HFFc6 (cell line): ENCODE results near the gene HIC2. TPM values are rescaled to one million over a fixed set of nuclear protein-coding genes. Genes with fewer than 3 reads are reported as not detected.
"Not testable (repeated sequence)": the region's sequence is repeated elsewhere in the genome, so short reads cannot be mapped to it uniquely, and the experiment has no call there.

Experiments used
- DNase-seq: peaks from one replicate; pipeline ENCODE4 v3.0.0-alpha.2; 2018
- H3K27ac Mint-ChIP-seq: 2 replicates; pipeline ENCODE4 v1.8.0; 2020; ENCODE audit warnings: mild to moderate bottlenecking, mixed read lengths
- H3K27me3 Mint-ChIP-seq: 2 replicates; pipeline ENCODE4 v1.8.0; 2021; ENCODE audit warnings: mild to moderate bottlenecking, moderate library complexity, mixed read lengths; ENCODE audit not compliant: insufficient read depth
- H3K36me3 Mint-ChIP-seq: 2 replicates; pipeline ENCODE4 v1.8.0; 2021; ENCODE audit warnings: low read depth, mixed read lengths
- H3K4me1 Mint-ChIP-seq: 2 replicates; pipeline ENCODE4 v1.8.0; 2020; ENCODE audit warnings: low read depth, mixed read lengths
- H3K4me3 Mint-ChIP-seq: 2 replicates; pipeline ENCODE4 v1.8.0; 2020; ENCODE audit warnings: mild to moderate bottlenecking, moderate library complexity, mixed read lengths
- H3K9me3 Mint-ChIP-seq: 2 replicates; pipeline ENCODE4 v1.8.0; 2020; ENCODE audit warnings: mild to moderate bottlenecking, mixed read lengths
- total RNA-seq, 6 experiments: library from RNA; stranded (reverse); fragmentation: NEBNext Ultra II Directional; extraction: Animal tissue kit (Norgen Biotek cat#: 25700); gene quantifications; 2 replicates in 1 of 6; 3 replicates in 5 of 6; pipeline ENCODE4 v1.2.3, GENCODE V29; 2021

HIC2 gene
- total RNA-seq, 6 experiments from 2014 or later, result 2.0 to 2.2 (median 2.1) TPM

DNA sequence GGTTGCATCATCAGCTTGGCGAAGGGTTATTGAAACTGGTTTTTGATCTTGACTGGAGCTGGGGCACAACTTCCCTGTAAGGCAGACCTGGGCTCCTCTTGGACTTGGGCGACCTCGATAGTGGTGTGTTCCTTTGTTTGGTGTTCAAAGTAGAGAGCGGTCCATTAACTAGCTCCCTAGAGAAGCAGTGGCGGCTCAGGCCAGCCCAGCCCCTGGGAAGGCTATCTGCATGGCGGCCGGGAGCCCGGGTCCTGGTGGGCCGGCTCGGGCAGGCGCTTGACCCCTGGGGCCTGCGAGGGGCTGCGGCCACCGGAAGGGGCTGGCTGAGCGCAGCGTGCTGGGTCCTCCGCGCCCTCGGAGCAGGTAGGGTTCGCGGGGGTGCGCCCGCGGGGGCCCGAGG, 796 bp upstream of the HIC2 start:
- H3K4me1 Mint-ChIP-seq, H3K9me3 Mint-ChIP-seq, H3K27ac Mint-ChIP-seq, DNase-seq, H3K4me3 Mint-ChIP-seq, H3K36me3 Mint-ChIP-seq, H3K27me3 Mint-ChIP-seq: not testable (repeated sequence)

DNA sequence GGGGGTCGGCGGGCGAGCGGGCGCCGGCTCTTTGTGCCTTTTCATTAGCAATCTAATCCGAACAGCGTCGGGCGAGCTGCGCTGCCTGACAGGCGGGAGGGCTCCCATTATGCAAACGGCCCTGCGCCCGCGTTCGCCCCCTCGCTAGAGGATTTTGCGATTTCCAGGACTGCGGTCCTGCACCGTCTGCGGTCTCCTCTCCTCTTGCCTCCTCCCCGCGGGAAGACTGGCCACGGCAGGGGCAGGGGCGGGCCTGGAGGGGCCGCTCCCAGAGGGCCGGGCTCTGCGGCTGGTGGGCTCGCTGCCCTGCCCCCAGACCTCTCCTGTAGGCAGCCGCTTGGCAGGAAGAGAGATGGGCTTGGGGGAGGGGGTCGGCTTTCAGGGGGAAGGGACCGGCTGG, 682 bp downstream of the HIC2 start:
- not testable (repeated sequence) for H3K27ac Mint-ChIP-seq, H3K4me1 Mint-ChIP-seq, H3K36me3 Mint-ChIP-seq, H3K9me3 Mint-ChIP-seq, H3K27me3 Mint-ChIP-seq
- DNase-seq, result peak; percentile 5
- H3K4me3 Mint-ChIP-seq, result peak overlapping the region; percentile 67

DNA sequence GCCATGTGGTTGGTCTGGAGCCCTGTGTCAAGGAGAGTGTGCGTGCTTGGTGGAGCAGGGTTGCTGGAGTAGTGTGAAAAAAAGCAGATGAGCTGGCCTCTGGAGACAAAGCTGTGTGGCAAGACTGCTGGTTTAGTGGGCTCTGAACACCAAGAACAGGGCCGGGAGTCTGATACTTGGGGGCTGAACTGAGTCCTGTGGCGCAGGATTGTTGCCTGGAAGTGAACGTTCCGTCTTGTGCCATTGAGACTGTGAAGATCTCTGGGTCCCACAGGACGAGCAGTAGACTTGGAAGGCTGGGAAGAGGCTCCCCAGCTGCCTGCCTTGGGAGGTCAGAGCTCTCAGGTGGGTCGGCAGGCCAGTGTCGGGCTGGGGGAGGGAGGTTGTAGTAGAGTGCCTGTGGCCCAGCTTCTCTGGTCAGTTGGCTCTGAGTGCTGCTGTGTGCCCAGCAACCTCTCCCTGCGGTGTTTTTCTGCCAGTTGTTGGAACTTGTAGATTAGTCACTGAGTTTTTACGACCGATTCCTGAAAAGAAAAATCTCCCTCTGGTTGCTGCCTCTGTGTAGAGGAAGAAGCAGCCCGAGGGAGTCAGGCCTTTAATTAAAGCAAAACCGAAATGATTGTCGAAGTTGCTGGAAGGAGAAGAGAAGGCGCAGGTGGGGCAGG, 1.9 kb downstream of the HIC2 start:
- H3K9me3 Mint-ChIP-seq, H3K27ac Mint-ChIP-seq, DNase-seq, H3K36me3 Mint-ChIP-seq, H3K4me3 Mint-ChIP-seq, H3K27me3 Mint-ChIP-seq, H3K4me1 Mint-ChIP-seq: not testable (repeated sequence)

DNA sequence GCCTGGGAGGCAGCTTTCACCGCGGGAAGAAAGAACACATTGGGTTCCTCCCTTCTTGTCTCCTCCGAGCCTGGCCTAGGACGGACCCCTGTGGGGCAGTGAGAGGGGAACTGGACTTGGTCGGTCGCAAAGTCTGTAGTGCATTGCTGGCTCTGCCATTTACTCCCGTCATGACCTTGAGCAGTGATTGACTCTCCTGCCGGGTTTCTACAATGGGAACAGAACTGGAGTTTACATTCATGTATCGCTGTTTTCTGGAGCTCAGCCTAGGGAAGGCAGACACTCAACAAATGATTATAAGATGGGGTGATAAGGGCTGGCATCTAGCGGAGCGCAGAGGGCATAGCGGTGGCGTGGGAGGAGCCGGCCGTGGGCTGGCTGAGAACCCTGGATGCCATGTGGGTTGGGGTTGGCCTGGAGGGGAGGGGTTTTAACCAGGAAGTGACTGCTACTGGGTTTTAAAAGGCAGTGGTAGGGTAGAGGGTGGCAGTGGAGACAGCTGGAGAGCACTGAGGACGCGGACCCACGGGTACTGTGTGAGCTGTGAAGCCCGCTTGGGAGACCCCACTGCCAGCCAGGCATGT, 3.1 kb downstream of the HIC2 start:
- H3K9me3 Mint-ChIP-seq, H3K36me3 Mint-ChIP-seq, H3K27me3 Mint-ChIP-seq, DNase-seq, H3K4me3 Mint-ChIP-seq, H3K4me1 Mint-ChIP-seq, H3K27ac Mint-ChIP-seq: not testable (repeated sequence)

DNA sequence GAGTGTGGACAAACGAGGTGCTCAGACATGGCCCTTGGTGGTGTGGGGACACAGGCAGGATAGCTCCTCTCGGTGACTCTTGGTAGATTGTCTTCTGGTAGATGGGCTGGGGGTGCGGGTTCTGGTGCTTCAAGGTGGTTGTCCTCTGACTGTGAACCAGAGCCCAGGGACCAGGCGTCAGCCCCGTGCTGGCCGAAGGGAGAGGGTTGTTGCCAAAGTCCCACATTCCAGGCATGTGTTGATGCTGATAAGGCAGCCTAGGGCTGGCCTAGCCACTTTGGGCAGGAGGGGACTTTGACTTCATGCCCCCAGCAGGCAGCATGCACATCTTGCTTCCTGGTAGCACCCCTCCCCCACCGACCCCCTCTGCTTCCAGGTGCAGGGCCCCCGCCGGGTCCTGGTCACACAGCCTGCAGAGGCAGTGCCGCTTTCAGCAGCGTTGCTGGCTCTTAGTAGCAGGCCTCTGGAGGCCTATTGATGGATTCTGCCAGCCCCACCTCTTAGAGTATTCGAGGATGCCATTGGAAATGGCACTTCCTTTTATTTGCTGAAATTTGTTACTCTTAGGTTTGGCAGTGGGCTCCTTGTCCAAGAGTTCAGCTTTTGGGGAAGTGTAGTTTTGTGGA, 7.0 kb downstream of the HIC2 start:
- H3K4me1 Mint-ChIP-seq, DNase-seq, H3K36me3 Mint-ChIP-seq, H3K9me3 Mint-ChIP-seq, H3K27ac Mint-ChIP-seq, H3K4me3 Mint-ChIP-seq, H3K27me3 Mint-ChIP-seq: not testable (repeated sequence)

DNA sequence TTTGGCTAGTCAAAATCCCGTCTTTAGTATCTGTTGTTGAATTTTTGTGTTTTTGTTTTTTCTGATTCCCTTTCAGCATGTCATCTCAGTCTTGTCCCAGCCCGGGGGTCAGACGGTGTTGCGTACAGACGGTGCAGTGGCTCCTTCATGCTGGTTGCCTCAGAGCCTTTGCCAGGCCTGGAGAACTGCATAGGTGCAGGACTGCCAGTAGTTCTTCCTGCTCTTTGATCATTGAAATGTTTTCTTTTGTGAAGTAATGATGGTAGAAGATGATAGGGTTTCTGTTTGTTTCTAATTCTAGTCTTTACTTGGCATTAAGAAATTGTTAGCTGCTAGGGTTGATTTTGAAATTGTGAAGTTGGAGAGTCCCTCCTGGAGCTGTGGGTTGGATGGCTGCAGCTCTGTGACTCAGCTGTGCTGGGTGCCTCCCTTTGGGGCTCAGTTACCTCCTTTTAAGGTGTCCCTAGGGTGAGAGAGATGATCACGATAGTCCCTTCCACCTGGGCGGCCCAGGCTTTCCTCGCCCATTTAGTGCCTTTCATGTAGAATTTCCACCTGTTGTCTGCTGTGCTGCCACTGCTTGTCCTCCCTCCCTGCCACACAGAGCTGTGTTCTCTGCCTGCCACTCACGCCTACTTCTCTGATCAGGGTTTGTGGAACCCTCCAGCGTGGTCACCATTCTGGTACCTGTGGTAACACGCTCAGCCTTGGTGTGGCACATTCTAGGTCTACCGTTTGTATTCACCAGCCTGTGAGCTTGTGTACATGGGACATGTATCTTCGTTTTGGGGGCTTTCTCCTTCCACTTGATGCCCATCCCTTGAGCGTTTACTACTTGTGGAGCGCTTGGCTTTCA, 17.4 kb downstream of the HIC2 start:
- not testable (repeated sequence) for H3K27ac Mint-ChIP-seq, H3K27me3 Mint-ChIP-seq, H3K36me3 Mint-ChIP-seq, H3K4me1 Mint-ChIP-seq, DNase-seq, H3K9me3 Mint-ChIP-seq, H3K4me3 Mint-ChIP-seq

DNA sequence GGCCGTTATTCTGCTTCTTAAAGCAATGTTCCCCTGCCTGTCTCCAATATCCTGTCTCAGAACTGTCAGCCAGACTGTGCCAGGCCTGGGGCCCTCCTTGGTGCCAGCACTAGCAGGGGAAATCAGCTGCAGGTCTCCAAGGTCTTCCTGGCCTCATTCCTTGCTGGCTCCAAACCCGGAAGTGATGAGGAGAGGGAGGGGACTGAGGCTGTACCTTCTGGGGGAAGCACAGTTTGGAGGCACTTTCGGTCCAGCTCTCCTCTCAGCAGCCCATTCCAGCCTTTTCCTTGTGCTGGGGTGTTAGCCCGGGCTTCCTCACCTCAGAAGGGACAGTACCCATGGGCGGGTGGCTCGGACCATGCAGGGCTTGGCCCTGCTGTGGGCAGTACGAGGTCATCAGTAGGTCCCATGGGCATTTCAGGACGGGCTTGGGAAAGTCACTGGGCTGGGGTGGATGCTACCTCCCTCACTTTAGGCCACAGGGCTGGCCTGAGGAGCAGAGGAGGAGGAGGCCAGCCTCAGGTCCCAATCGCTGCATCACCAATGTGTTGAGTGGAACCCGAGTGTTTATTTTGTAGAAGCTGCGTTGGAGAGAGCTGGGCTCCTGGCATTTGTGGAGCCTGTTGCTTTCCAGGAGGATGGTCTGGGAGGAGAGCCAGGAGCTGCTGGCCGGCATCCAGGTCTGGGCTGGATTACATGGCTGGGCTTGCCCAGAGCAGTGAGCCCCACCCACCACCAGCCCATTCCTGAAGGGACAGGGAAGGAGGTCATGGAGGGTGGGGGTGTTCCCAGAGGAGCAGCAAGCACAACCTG, 19.0 kb downstream of the HIC2 start:
- not testable (repeated sequence) for H3K9me3 Mint-ChIP-seq, H3K36me3 Mint-ChIP-seq, H3K27ac Mint-ChIP-seq, DNase-seq, H3K27me3 Mint-ChIP-seq, H3K4me3 Mint-ChIP-seq, H3K4me1 Mint-ChIP-seq

DNA sequence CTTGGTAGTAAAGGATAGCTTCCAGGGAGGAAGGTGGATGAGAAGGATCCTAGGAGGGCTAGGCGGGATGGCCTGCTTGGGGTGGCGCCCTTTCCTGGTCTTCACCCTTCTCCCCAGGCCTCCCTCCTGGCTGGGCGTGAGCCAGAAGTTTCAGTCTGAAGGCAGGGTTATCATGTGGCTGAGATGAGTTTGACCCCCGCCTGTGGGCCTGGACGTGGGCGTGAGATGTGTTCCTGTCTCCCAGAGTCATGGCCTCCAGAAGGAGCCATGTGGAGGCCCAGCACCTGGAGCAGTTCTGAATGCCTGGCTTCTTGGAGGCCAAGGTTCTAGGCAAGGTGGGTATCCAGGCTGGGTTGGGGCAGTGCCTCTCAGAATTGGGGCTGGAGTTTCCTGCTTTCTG, 20.8 kb downstream of the HIC2 start:
- not testable (repeated sequence) for DNase-seq, H3K27ac Mint-ChIP-seq, H3K4me3 Mint-ChIP-seq, H3K27me3 Mint-ChIP-seq, H3K9me3 Mint-ChIP-seq, H3K36me3 Mint-ChIP-seq, H3K4me1 Mint-ChIP-seq

DNA sequence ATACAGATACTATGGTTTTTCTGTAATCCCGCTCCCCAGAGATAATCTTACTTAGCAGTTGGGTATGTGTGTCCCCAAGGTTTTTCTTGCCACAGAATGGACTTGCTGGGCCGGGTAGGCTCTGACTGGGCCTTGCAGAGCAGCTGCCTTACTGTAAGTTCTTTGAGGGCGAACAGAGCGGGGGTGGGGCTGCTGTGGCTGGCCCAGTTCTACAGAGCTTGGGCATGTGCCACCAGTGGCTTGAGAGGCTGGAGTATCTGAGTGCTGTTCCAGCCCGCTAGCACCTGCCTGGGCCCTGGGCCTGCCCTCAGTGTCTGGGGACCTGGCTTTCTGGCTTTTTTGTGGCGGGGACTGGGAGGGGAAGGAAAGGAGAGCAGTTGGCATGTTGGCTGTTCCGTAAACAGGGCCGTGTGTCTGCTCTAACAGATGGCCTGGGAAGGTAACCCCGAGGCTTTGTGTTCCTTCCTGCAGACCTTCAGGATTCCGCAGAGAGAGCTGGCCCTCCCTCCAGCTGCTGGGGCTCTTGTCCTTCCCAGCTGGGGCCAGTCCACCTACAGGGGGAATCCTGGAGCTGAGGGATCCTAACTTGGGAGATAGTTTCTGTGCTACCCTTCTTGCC, 23.0 kb downstream of the HIC2 start:
- H3K27ac Mint-ChIP-seq, H3K4me1 Mint-ChIP-seq, H3K36me3 Mint-ChIP-seq, H3K9me3 Mint-ChIP-seq, H3K27me3 Mint-ChIP-seq, DNase-seq, H3K4me3 Mint-ChIP-seq: not testable (repeated sequence)

DNA sequence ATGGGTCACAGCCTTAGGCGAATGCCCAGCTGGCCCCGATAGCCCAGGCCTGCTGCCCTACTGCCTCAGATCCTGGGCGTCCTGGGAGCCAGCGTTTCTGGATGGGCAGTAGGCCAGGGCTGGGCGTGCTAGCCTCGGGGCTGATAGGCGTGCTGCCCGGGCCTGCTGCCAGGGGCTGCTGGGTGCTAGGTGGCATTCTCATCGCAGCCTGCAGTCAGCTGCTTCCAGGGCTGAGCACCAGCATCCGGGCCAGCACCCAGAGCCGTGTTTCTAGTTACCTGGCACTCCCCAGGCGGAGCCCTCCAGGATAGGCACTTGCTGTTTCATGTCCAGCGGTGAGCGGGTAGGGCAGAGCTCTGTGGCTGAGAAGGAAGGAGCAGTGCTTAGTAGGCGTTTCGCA, 23.5 kb downstream of the HIC2 start:
- not testable (repeated sequence) for H3K9me3 Mint-ChIP-seq, DNase-seq, H3K4me1 Mint-ChIP-seq, H3K27ac Mint-ChIP-seq, H3K4me3 Mint-ChIP-seq, H3K27me3 Mint-ChIP-seq, H3K36me3 Mint-ChIP-seq

DNA sequence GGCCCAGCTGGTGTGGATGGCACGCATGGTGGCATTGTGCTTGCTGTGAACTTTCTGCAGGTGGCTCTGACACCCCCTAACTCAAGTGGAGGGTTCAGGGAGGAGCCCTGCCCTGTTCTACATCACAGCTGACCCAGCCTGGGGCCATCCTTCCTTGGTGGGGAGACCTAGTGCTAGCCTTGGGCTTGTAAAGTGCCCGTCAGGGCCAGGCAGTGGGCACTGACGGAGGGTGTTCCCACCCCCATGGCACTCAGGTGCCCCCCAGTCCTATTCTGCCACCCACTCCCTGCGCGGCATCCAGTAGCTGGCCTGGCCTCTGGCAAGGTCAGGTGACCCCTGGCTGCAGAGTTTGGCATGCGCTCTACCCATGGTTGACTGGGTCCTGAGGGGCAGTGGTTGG, 24.0 kb downstream of the HIC2 start:
- not testable (repeated sequence) for H3K27ac Mint-ChIP-seq, H3K27me3 Mint-ChIP-seq, DNase-seq, H3K4me3 Mint-ChIP-seq, H3K9me3 Mint-ChIP-seq, H3K36me3 Mint-ChIP-seq, H3K4me1 Mint-ChIP-seq

DNA sequence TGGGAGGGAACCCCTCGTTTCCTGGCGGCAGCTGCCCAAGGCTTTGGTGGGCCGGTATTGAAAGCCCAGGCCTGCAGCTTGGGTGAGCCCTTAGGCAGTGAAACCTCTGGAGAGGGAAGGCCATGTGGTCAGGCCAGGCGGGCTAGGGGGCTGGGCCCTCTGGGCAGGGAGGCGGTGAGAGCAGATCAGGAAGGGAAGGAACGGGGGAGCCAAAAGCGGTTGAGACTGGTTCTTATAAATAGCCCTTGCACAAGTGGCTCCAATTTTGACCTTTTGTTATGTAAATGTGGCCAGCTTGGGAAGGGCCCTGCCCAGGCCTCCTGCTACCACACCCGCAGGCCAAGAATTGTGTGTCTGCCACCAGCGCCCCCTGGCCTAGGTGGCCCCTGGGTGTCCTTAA, 25.0 kb downstream of the HIC2 start:
- not testable (repeated sequence) for H3K36me3 Mint-ChIP-seq, H3K4me3 Mint-ChIP-seq, H3K27ac Mint-ChIP-seq, H3K27me3 Mint-ChIP-seq, DNase-seq, H3K9me3 Mint-ChIP-seq, H3K4me1 Mint-ChIP-seq

DNA sequence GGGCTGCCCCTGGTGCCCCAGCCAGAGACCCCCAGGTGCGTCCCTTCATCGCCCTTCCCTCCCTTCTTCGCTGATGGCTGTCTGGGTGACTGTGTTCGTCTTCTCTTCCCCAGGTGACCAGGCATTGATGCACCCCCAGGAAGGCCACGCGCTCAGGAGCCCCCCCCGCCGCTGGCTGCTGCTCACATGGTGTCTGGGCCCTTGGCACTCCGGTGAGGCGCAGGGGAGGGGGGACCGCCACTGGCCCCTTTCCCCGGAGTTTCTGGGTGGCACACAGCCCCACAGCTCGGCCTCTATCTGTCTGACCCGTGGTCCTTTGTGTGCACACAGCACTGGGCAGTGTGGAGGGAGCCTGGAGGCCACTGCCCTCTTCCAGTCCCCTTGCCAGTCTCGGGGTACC, 25.5 kb downstream of the HIC2 start:
- H3K27ac Mint-ChIP-seq, H3K4me1 Mint-ChIP-seq: not testable (repeated sequence)

More for the DNA sequence above, 25.5 kb downstream of the HIC2 start:
- not testable (repeated sequence) for H3K27me3 Mint-ChIP-seq, H3K36me3 Mint-ChIP-seq, H3K4me3 Mint-ChIP-seq, H3K9me3 Mint-ChIP-seq, DNase-seq
